HG02623 (cell line): ENCODE data around the gene CRLF2.
"Not testable (repeated sequence)": the region's sequence is repeated elsewhere in the genome, so short reads cannot be mapped to it uniquely, and the experiment has no call there.

ENCODE experiments used
- ATAC-seq: cut with Tn5 transposase; IDR thresholded peaks from one replicate; pipeline ENCODE4 v1.9.1; 2021; ENCODE audit warnings: moderate library complexity; ENCODE audit not compliant: unreplicated experiment

Gene CRLF2

GRCh38 chrX:1170243-1170642, 42.2 kb downstream of the CRLF2 start:
- ATAC-seq, result no peak

- no peak for ATAC-seq
These were observed 43.3 kb downstream of the CRLF2 start for GRCh38 chrX:1169189-1169588.

GRCh38 chrX:1167918-1168481, 44.4 kb downstream of the CRLF2 start:
- ATAC-seq, result no peak

GRCh38 chrX:1167466-1167865, 45.0 kb downstream of the CRLF2 start:
- no peak for ATAC-seq

GRCh38 chrX:1165535-1166196, 46.8 kb downstream of the CRLF2 start:
- ATAC-seq, result no peak

- no peak for ATAC-seq
These were observed 47.8 kb downstream of the CRLF2 start for GRCh38 chrX:1164322-1165288.

- no peak for ATAC-seq
These were observed 49.2 kb downstream of the CRLF2 start for GRCh38 chrX:1163231-1163630.

GRCh38 chrX:1162119-1162916, 50.1 kb downstream of the CRLF2 start:
- ATAC-seq, result no peak

- ATAC-seq, result no peak
These were observed 52.9 kb downstream of the CRLF2 start for GRCh38 chrX:1159548-1159947.

GRCh38 chrX:1156681-1157455, 55.6 kb downstream of the CRLF2 start:
- ATAC-seq, result not testable (repeated sequence)

GRCh38 chrX:1153940-1154339, 58.5 kb downstream of the CRLF2 start:
- no peak for ATAC-seq

GRCh38 chrX:1152090-1152489, 60.4 kb downstream of the CRLF2 start:
- ATAC-seq, result no peak

GRCh38 chrX:1151378-1152077, 60.9 kb downstream of the CRLF2 start:
- no peak for ATAC-seq

- ATAC-seq, result no peak
These were observed 61.7 kb downstream of the CRLF2 start for GRCh38 chrX:1150569-1151347.

GRCh38 chrX:1147611-1148515, 64.6 kb downstream of the CRLF2 start:
- ATAC-seq, result no peak

- ATAC-seq, result no peak
These were observed 68.2 kb downstream of the CRLF2 start for GRCh38 chrX:1144293-1144692.
